ENCODE data around the gene COL28A1. TPM values are rescaled to one million over a fixed set of nuclear protein-coding genes. Genes with fewer than 3 reads are reported as not detected.

The COL28A1 gene
- total RNA-seq, 1 donor from 2014 or later: not detected

GRCh38 chr7:7505915-7506314 is 29.8 kb downstream of the COL28A1 start:
- H3K4me1 Mint-ChIP-seq (ENCODE audit: unreplicated experiment): no peaks in the 10 kb centered on the region
- H3K4me3 Mint-ChIP-seq (ENCODE audit: unreplicated experiment): no peak overlapping the region
- H3K27me3 Mint-ChIP-seq (ENCODE audit: unreplicated experiment): no peaks in the 10 kb centered on the region
- no peak for TF ChIP-seq CTCF (IDR thresholded peaks at IDR 0.05; ENCODE audit: unreplicated experiment)
- H3K36me3 Mint-ChIP-seq (ENCODE audit: low read depth, unreplicated experiment): no peaks in the 10 kb centered on the region
- no peaks in the 10 kb centered on the region for H3K9me3 Mint-ChIP-seq (ENCODE audit: unreplicated experiment)
- DNase-seq (ENCODE audit: low spot score): no peak
- no peak overlapping the region for H3K27ac Mint-ChIP-seq (ENCODE audit: unreplicated experiment)

DNA sequence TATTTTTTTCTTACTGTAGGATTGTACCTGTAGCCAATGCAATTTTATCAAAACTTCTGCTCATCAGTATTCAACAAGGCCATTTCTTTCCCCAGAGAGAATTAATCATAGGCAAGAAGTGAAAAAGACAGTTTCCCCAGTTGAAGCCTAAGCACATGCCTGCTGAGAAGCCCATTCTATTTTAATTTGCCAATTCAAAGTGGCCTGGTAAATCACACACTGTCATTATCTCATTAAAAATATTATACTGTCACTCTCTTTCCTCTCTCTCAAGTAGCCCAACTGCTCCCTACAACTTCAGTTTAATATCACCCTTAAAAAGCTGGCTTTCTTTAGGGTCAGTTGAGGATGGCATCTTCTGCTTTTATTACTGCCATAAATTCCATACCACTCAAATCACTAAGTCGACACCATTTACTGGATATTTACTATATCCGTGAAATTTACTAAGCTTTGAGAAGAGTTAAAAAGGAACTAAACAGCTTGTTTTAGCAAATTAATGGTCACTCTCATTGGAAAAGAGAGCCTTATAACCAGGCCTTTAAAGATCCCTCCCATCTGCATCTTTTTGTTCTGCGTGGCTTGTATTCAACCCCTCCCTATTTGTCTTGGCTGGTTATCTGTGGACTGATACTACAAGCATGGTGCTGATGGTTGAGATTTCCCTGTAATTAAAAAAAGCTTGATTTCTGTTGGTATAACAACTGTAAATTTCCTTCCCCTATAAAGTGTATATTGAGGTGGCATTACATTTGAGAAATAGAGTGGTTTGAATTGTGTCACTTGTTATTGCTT is 30.6 kb downstream of the COL28A1 start:
- TF ChIP-seq CTCF (IDR thresholded peaks at IDR 0.05; ENCODE audit: unreplicated experiment): no peak
- Mint-ChIP-seq H3K9me3 (ENCODE audit: unreplicated experiment) (no peaks in the 10 kb centered on the region), H3K27me3 (ENCODE audit: unreplicated experiment) (no peaks in the 10 kb centered on the region), H3K36me3 (ENCODE audit: low read depth, unreplicated experiment) (no peaks in the 10 kb centered on the region), H3K4me1 (ENCODE audit: unreplicated experiment) (no peaks in the 10 kb centered on the region), H3K27ac (ENCODE audit: unreplicated experiment) (no peak overlapping the region), H3K4me3 (ENCODE audit: unreplicated experiment) (no peak overlapping the region)
- no peak for DNase-seq (ENCODE audit: low spot score)

GRCh38 chr7:7499892-7500291 is 35.8 kb downstream of the COL28A1 start:
- Mint-ChIP-seq H3K4me3 (ENCODE audit: unreplicated experiment) (no peak overlapping the region), H3K4me1 (ENCODE audit: unreplicated experiment) (no peaks in the 10 kb centered on the region), H3K27ac (ENCODE audit: unreplicated experiment) (no peak overlapping the region), H3K27me3 (ENCODE audit: unreplicated experiment) (no peaks in the 10 kb centered on the region), H3K36me3 (ENCODE audit: low read depth, unreplicated experiment) (no peaks in the 10 kb centered on the region), H3K9me3 (ENCODE audit: unreplicated experiment) (no peaks in the 10 kb centered on the region)
- no peak for DNase-seq (ENCODE audit: low spot score)
- TF ChIP-seq CTCF (IDR thresholded peaks at IDR 0.05; ENCODE audit: unreplicated experiment): no peak

DNA sequence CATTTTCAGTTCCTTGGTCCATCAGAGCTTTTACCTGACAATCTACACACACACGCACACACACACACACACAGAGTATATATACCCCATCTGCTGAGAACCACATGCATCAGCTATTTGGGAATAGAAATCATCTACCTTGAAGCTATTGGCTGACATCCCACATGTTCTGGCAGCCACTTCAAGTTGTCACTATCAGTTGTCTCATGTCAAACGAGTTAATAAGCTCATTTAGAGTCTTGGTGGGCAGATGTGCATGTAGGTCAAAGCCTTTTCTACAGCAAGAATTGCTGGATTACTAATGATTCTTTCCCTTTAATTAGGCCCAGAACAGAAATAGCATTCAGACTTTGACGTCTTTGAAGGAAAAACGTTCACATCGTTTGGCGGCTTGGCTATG is 36.8 kb downstream of the COL28A1 start:
- H3K4me3 Mint-ChIP-seq (ENCODE audit: unreplicated experiment): no peak overlapping the region
- no peak for TF ChIP-seq CTCF (IDR thresholded peaks at IDR 0.05; ENCODE audit: unreplicated experiment)
- DNase-seq (ENCODE audit: low spot score): no peak
- H3K36me3 Mint-ChIP-seq (ENCODE audit: low read depth, unreplicated experiment): no peaks in the 10 kb centered on the region
- H3K27ac Mint-ChIP-seq (ENCODE audit: unreplicated experiment): no peak overlapping the region
- H3K4me1 Mint-ChIP-seq (ENCODE audit: unreplicated experiment): no peaks in the 10 kb centered on the region
- no peaks in the 10 kb centered on the region for H3K9me3 Mint-ChIP-seq (ENCODE audit: unreplicated experiment)
- no peaks in the 10 kb centered on the region for H3K27me3 Mint-ChIP-seq (ENCODE audit: unreplicated experiment)

DNA sequence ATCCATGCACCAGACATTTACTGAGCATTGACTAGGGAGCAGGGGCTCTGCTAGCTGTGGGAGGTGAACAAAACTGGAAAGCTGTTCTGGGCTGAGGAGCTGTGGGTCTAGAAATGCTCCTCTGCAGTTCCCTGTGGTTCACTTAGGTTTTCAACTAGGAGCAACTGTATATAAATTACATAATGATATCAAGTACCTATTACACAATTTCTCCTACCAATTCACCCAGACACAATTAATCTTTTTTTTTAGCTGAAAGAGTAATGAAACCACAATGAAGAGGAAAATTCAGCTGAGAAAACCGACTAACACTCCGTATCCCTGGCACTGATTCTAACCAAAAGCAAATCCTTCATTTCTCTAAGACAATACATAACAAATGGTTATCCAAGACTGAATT is 39.4 kb downstream of the COL28A1 start:
- Mint-ChIP-seq H3K36me3 (ENCODE audit: low read depth, unreplicated experiment) (no peaks in the 10 kb centered on the region), H3K4me1 (ENCODE audit: unreplicated experiment) (no peaks in the 10 kb centered on the region), H3K9me3 (ENCODE audit: unreplicated experiment) (no peaks in the 10 kb centered on the region), H3K27ac (ENCODE audit: unreplicated experiment) (no peak overlapping the region), H3K27me3 (ENCODE audit: unreplicated experiment) (no peaks in the 10 kb centered on the region), H3K4me3 (ENCODE audit: unreplicated experiment) (no peak overlapping the region)
- DNase-seq (ENCODE audit: low spot score): no peak
- no peak for TF ChIP-seq CTCF (IDR thresholded peaks at IDR 0.05; ENCODE audit: unreplicated experiment)
